HFF-Myc (cell line): ENCODE results near the gene INAVA.
A peak's percentile ranks its signal among the peaks of the same experiment; 100 is the strongest.

Experiments
- DNase-seq: peaks from one replicate; pipeline ENCODE4 v3.0.0-alpha.2; 2011; ENCODE audit warnings: low read depth; ENCODE audit errors: extremely low read depth
- H3K4me3 ChIP-seq: replicated peaks from 2 replicates; pipeline ENCODE4 v1.5.1; 2011; ENCODE audit warnings: low read depth, mild to moderate bottlenecking, control low read depth, low read length
- TF ChIP-seq, protein P1 (sequence below): IDR thresholded peaks from 2 replicates; pipeline ENCODE4 v1.5.1; 2012; ENCODE audit warnings: mild to moderate bottlenecking, low read depth, low read length, control low read depth; ENCODE audit errors: missing control alignments

Gene INAVA

GRCh38 chr1:200891774-200892157 lies 2.9 kb upstream of the INAVA start:
- H3K4me3 ChIP-seq, result peak overlapping the region; percentile 46
- no peak for DNase-seq
- TF ChIP-seq, protein P1, sequence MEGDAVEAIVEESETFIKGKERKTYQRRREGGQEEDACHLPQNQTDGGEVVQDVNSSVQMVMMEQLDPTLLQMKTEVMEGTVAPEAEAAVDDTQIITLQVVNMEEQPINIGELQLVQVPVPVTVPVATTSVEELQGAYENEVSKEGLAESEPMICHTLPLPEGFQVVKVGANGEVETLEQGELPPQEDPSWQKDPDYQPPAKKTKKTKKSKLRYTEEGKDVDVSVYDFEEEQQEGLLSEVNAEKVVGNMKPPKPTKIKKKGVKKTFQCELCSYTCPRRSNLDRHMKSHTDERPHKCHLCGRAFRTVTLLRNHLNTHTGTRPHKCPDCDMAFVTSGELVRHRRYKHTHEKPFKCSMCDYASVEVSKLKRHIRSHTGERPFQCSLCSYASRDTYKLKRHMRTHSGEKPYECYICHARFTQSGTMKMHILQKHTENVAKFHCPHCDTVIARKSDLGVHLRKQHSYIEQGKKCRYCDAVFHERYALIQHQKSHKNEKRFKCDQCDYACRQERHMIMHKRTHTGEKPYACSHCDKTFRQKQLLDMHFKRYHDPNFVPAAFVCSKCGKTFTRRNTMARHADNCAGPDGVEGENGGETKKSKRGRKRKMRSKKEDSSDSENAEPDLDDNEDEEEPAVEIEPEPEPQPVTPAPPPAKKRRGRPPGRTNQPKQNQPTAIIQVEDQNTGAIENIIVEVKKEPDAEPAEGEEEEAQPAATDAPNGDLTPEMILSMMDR, result no peak

DNA sequence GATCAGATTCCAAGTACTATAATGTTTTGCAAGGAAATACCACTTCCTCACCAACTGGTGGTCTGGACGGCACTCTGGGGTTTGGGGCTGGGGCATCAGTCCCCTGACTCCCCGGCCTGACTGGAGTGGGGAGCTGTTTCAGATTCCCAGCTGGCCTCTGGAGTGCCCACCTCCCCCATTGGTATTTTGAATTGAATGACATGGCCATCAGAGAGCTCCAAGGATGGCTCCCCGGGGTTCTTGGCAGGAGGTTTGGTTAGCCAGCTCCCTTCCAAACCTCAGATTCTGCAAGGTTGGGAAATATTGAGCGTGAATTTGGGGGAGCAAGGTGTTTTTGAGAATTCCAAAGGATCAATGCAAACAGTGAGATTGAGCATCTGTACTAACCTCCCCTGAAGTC lies 2.2 kb upstream of the INAVA start:
- DNase-seq, result no peak
- H3K4me3 ChIP-seq, result no peak overlapping the region
- TF ChIP-seq, protein P1, result no peak

- no peak overlapping the region for H3K4me3 ChIP-seq
- no peak for DNase-seq
- TF ChIP-seq, protein P1, result no peak
Observed at GRCh38 chr1:200892958-200893357, 1.7 kb upstream of the INAVA start.

GRCh38 chr1:200893411-200893901 lies 1.2 kb upstream of the INAVA start:
- no peak for DNase-seq
- no peak overlapping the region for H3K4me3 ChIP-seq
- TF ChIP-seq, protein P1, result no peak

- TF ChIP-seq, protein P1, result no peak
- H3K4me3 ChIP-seq, result no peak overlapping the region
- no peak for DNase-seq
Observed at GRCh38 chr1:200895443-200895789, 716 bp downstream of the INAVA start.

GRCh38 chr1:200895801-200896530 lies 1.3 kb downstream of the INAVA start:
- H3K4me3 ChIP-seq, result no peak overlapping the region
- TF ChIP-seq, protein P1, result no peak
- no peak for DNase-seq
